HFF-Myc (cell line): ENCODE data around the gene LAT.
"Not testable (repeated sequence)": the region's sequence is repeated elsewhere in the genome, so short reads cannot be mapped to it uniquely, and the experiment has no call there.

Source experiments
- DNase-seq: peaks from one replicate; pipeline ENCODE4 v3.0.0-alpha.2; 2011; ENCODE audit warnings: low read depth; ENCODE audit errors: extremely low read depth
- H3K4me3 ChIP-seq: replicated peaks from 2 replicates; pipeline ENCODE4 v1.5.1; 2011; ENCODE audit warnings: low read depth, mild to moderate bottlenecking, control low read depth, low read length
- CTCF ChIP-seq: IDR thresholded peaks from 2 replicates; pipeline ENCODE4 v1.5.1; 2012; ENCODE audit warnings: mild to moderate bottlenecking, low read depth, low read length, control low read depth; ENCODE audit errors: missing control alignments

The LAT gene

GRCh38 chr16:28977703-28978662 lies 6.9 kb upstream of the LAT start:
- no peak for DNase-seq
- TF ChIP-seq CTCF, result peak; percentile 35
- H3K4me3 ChIP-seq, result no peak overlapping the region

- DNase-seq, H3K4me3 ChIP-seq: not testable (repeated sequence)
These were observed 4.5 kb upstream of the LAT start for GRCh38 chr16:28980330-28980729.

GRCh38 chr16:28980929-28981328 lies 3.9 kb upstream of the LAT start:
- DNase-seq, result no peak
- H3K4me3 ChIP-seq, result no peak overlapping the region
- TF ChIP-seq CTCF, result no peak

- no peak for DNase-seq
- no peak overlapping the region for H3K4me3 ChIP-seq
- peak; percentile 89 for TF ChIP-seq CTCF
These were observed 3.3 kb upstream of the LAT start for GRCh38 chr16:28981517-28981916.

- DNase-seq, result no peak
- no peak overlapping the region for H3K4me3 ChIP-seq
- no peak for TF ChIP-seq CTCF
These were observed 2.4 kb upstream of the LAT start for GRCh38 chr16:28982418-28982817.

GRCh38 chr16:28982949-28983348 lies 1.9 kb upstream of the LAT start:
- DNase-seq, result no peak
- no peak overlapping the region for H3K4me3 ChIP-seq
- TF ChIP-seq CTCF, result no peak

GRCh38 chr16:28983644-28984043 lies 1.2 kb upstream of the LAT start:
- TF ChIP-seq CTCF, result no peak
- DNase-seq, result no peak
- H3K4me3 ChIP-seq, result no peak overlapping the region
